Measurements from ENCODE around the gene UBQLN4.

The UBQLN4 gene

GRCh38 chr1:156053768-156054499, at the start of gene UBQLN4:
UBQLN4 (minus strand) TSS chr1:156053798; CDS start chr1:156053701, 97 bp downstream.
- no peak for FAIRE-seq

- FAIRE-seq, result no peak
Measured at GRCh38 chr1:156102633-156103511, 49.3 kb upstream of the UBQLN4 start.

GRCh38 chr1:156101880-156102279, 48.3 kb upstream of the UBQLN4 start:
- FAIRE-seq, result no peak

- FAIRE-seq, result no peak
Measured at GRCh38 chr1:156100205-156100995, 46.8 kb upstream of the UBQLN4 start.

- FAIRE-seq, result no peak
Measured at GRCh38 chr1:156099282-156099681, 45.7 kb upstream of the UBQLN4 start.

- FAIRE-seq, result no peak
Measured at GRCh38 chr1:156098784-156099183, 45.2 kb upstream of the UBQLN4 start.

GRCh38 chr1:156097499-156098178, 44.0 kb upstream of the UBQLN4 start:
- no peak for FAIRE-seq

GRCh38 chr1:156096640-156097391, 43.2 kb upstream of the UBQLN4 start:
- FAIRE-seq, result peak; percentile 68

- no peak for FAIRE-seq
Measured at GRCh38 chr1:156095906-156096508, 42.4 kb upstream of the UBQLN4 start.

GRCh38 chr1:156091610-156092009, 38.0 kb upstream of the UBQLN4 start:
- FAIRE-seq, result no peak

GRCh38 chr1:156090840-156091188, 37.2 kb upstream of the UBQLN4 start:
- no peak for FAIRE-seq

- no peak for FAIRE-seq
Measured at GRCh38 chr1:156090138-156090839, 36.7 kb upstream of the UBQLN4 start.

GRCh38 chr1:156089704-156090103, 36.1 kb upstream of the UBQLN4 start:
- no peak for FAIRE-seq

- no peak for FAIRE-seq
Measured at GRCh38 chr1:156086256-156086662, 32.7 kb upstream of the UBQLN4 start.

GRCh38 chr1:156083800-156084790, 30.5 kb upstream of the UBQLN4 start:
- no peak for FAIRE-seq

- FAIRE-seq, result peak; percentile 41
Measured at GRCh38 chr1:156082309-156083091, 28.9 kb upstream of the UBQLN4 start, which contains the start of gene MEX3A. MEX3A (minus strand) TSS chr1:156082465; CDS start chr1:156081998, 467 bp downstream.

- FAIRE-seq, result no peak
Measured at GRCh38 chr1:156081917-156082308, 28.3 kb upstream of the UBQLN4 start.

- FAIRE-seq, result no peak
Measured at GRCh38 chr1:156081180-156081916, 27.8 kb upstream of the UBQLN4 start.

Measured in TTC549 (cell line).